Renal pelvis (tissue), 3 donors: ENCODE data around the gene LBP. TPM values are rescaled to one million over a fixed set of nuclear protein-coding genes. Genes with fewer than 3 reads are reported as not detected.

Source experiments
- polyA plus RNA-seq, 3 donors: library from polyadenylated mRNA; unstranded; fragments of 120-200 nt; gene quantifications; one replicate each; pipeline ENCODE4 v1.2.1, GENCODE V29; 2013; ENCODE audit not compliant: insufficient read length in 3 of 3

LBP gene
- polyA plus RNA-seq, 3 donors, result not detected

Other genes with a start within 250 kb of the LBP start
- 10 to 100 TPM; 39.1 to 45.5 (median 42.3) TPM for gene TGM2, start 181.2 kb upstream of the LBP start, polyA plus RNA-seq
- 1 to 10 TPM; 2.0 to 3.1 (median 2.8) TPM for gene KIAA1755, start 85.7 kb upstream of the LBP start, polyA plus RNA-seq
- 1 to 10 TPM in 2 of 3 donors, under 1 TPM in 1; 0.28 to 1.5 (median 1.2) TPM for gene BPI, start 42.3 kb upstream of the LBP start, polyA plus RNA-seq
- 10 to 100 TPM; 26.5 to 34.5 (median 31.2) TPM for gene SNHG17, start 88.8 kb downstream of the LBP start, polyA plus RNA-seq
- 10 to 100 TPM; 31.3 to 47.0 (median 43.4) TPM for gene RALGAPB, start 126.4 kb downstream of the LBP start, polyA plus RNA-seq
- gene ADIG, start 234.7 kb downstream of the LBP start, polyA plus RNA-seq, result not detected